WTC11 (cell line): Measurements from ENCODE around the gene FDXR. TPM values are rescaled to one million over a fixed set of nuclear protein-coding genes. Genes with fewer than 3 reads are reported as not detected.

ENCODE experiments used
- ATAC-seq: fragments of 200-7000 bp; cut with Tn5 transposase; 2 replicates; pipeline ENCODE4 v1.10.0; 2021; ENCODE audit warnings: mild to moderate bottlenecking, moderate library complexity
- CTCF ChIA-PET: fragments of 300-600 bp; sonication (Branson Sonifier 250); formaldehyde crosslinking; loops from one replicate; lab custom pipeline; 2021; ENCODE audit warnings: antibody characterized with exemption; lab: Charles Lee
- POLR2A ChIA-PET: fragments of 350-600 bp; sonication (Branson Sonifier 250); formaldehyde crosslinking; loops from one replicate; lab custom pipeline; 2021; ENCODE audit warnings: antibody characterized with exemption; lab: Charles Lee
- DNase-seq: peaks from one replicate; pipeline ENCODE4 v3.0.0; 2021; ENCODE audit warnings: low spot score
- H3K27ac Mint-ChIP-seq: 2 replicates; pipeline ENCODE4 v1.8.0; 2021; ENCODE audit warnings: mixed read lengths
- H3K27me3 Mint-ChIP-seq: 2 replicates; pipeline ENCODE4 v1.8.0; 2021; ENCODE audit warnings: low read depth, mild to moderate bottlenecking, moderate library complexity, mixed read lengths
- H3K36me3 Mint-ChIP-seq: 2 replicates; pipeline ENCODE4 v1.8.0; 2021; ENCODE audit warnings: mixed read lengths
- H3K4me1 Mint-ChIP-seq: 2 replicates; pipeline ENCODE4 v1.8.0; 2022; ENCODE audit warnings: mixed read lengths
- H3K4me3 Mint-ChIP-seq: 2 replicates; pipeline ENCODE4 v1.8.0; 2021; ENCODE audit warnings: mild to moderate bottlenecking, moderate library complexity, mixed read lengths
- H3K9me3 Mint-ChIP-seq: 2 replicates; pipeline ENCODE4 v1.8.0; 2021; ENCODE audit warnings: mixed read lengths
- ATF1 ChIP-seq: sonication (generic); formaldehyde crosslinking; IDR thresholded peaks from 2 replicates; pipeline ENCODE4 v1.8.1; 2023; ENCODE audit warnings: mild to moderate bottlenecking, moderate library complexity, missing genetic modification reagents
- CBFB ChIP-seq: sonication (generic); formaldehyde crosslinking; IDR thresholded peaks from 2 replicates; pipeline ENCODE4 v1.8.1; 2022; ENCODE audit warnings: mild to moderate bottlenecking, low read depth, missing genetic modification reagents
- E2F5 ChIP-seq: sonication (generic); formaldehyde crosslinking; IDR thresholded peaks from 2 replicates; pipeline ENCODE4 v1.8.1; 2022; ENCODE audit warnings: mild to moderate bottlenecking, moderate library complexity, missing genetic modification reagents
- ERG ChIP-seq: fragments of 250-450 bp; sonication (Bioruptor Pico); IDR thresholded peaks from 2 replicates; pipeline ENCODE4 v1.8.0; 2021; ENCODE audit warnings: mild to moderate bottlenecking
- FOXJ3 ChIP-seq: sonication (generic); formaldehyde crosslinking; IDR thresholded peaks from 2 replicates; pipeline ENCODE4 v1.9.0; 2021; ENCODE audit warnings: missing genetic modification reagents, mild to moderate bottlenecking, borderline replicate concordance
- FOXK1 ChIP-seq: sonication (generic); formaldehyde crosslinking; IDR thresholded peaks from 2 replicates; pipeline ENCODE4 v1.8.0; 2022; ENCODE audit warnings: mild to moderate bottlenecking, moderate library complexity, missing genetic modification reagents
- IRF2 ChIP-seq: sonication (generic); formaldehyde crosslinking; IDR thresholded peaks from 2 replicates; pipeline ENCODE4 v1.8.0; 2022; ENCODE audit warnings: low read depth, missing genetic modification reagents, borderline replicate concordance
- JUN ChIP-seq: sonication (generic); formaldehyde crosslinking; IDR thresholded peaks from 2 replicates; pipeline ENCODE4 v1.8.0; 2023; ENCODE audit warnings: mild to moderate bottlenecking, missing genetic modification reagents
- NFATC4 ChIP-seq: fragments of 250-450 bp; sonication (Bioruptor Pico); IDR thresholded peaks from 2 replicates; pipeline ENCODE4 v1.9.0; 2021; ENCODE audit warnings: mild to moderate bottlenecking
- PRRX2 ChIP-seq: fragments of 250-450 bp; sonication (Bioruptor Pico); IDR thresholded peaks from 2 replicates; pipeline ENCODE4 v1.8.0; 2021; ENCODE audit warnings: mild to moderate bottlenecking
- SMAD3 ChIP-seq: sonication (generic); formaldehyde crosslinking; IDR thresholded peaks from 2 replicates; pipeline ENCODE4 v1.8.0; 2022; ENCODE audit warnings: missing genetic modification reagents, mild to moderate bottlenecking, borderline replicate concordance
- TCF7 ChIP-seq: sonication (generic); formaldehyde crosslinking; IDR thresholded peaks from 2 replicates; pipeline ENCODE4 v1.8.0; 2022; ENCODE audit warnings: mild to moderate bottlenecking, low read depth, missing genetic modification reagents, moderate library complexity
- USF2 ChIP-seq: sonication (generic); formaldehyde crosslinking; IDR thresholded peaks from 2 replicates; pipeline ENCODE4 v1.8.1; 2023; ENCODE audit warnings: mild to moderate bottlenecking, missing genetic modification reagents, moderate library complexity
- ZBTB21 ChIP-seq: sonication (generic); formaldehyde crosslinking; IDR thresholded peaks from 2 replicates; pipeline ENCODE4 v1.8.1; 2023; ENCODE audit warnings: mild to moderate bottlenecking, missing genetic modification reagents, borderline replicate concordance
- ZNF281 ChIP-seq: sonication (generic); formaldehyde crosslinking; IDR thresholded peaks from 2 replicates; pipeline ENCODE4 v1.8.0; 2023; ENCODE audit warnings: mild to moderate bottlenecking, missing genetic modification reagents
- ZNF423 ChIP-seq: fragments of 250-450 bp; sonication (Bioruptor Pico); IDR thresholded peaks from 2 replicates; pipeline ENCODE4 v2.1.2; 2022; ENCODE audit warnings: mild to moderate bottlenecking, moderate library complexity
- ZNF425 ChIP-seq: fragments of 250-450 bp; sonication (Bioruptor Pico); conservative IDR thresholded peaks from 2 replicates; pipeline ENCODE4 v1.9.0; 2021; ENCODE audit warnings: mild to moderate bottlenecking
- ZSCAN18 ChIP-seq: fragments of 250-450 bp; sonication (Bioruptor Pico); IDR thresholded peaks from 2 replicates; pipeline ENCODE4 v2.1.2; 2022; ENCODE audit warnings: mild to moderate bottlenecking, moderate library complexity
- total RNA-seq: library from RNA; stranded (reverse); gene quantifications from 3 replicates; pipeline ENCODE4 v1.2.3, GENCODE V29; 2021
- TF ChIP-seq, protein P1 (sequence below): sonication (generic); formaldehyde crosslinking; IDR thresholded peaks from 2 replicates; pipeline ENCODE4 v1.8.1; 2022; ENCODE audit warnings: mild to moderate bottlenecking, missing genetic modification reagents, moderate library complexity, borderline replicate concordance

The FDXR gene
- total RNA-seq, 1 experiment from 2014 or later = 52.8 TPM

DNA sequence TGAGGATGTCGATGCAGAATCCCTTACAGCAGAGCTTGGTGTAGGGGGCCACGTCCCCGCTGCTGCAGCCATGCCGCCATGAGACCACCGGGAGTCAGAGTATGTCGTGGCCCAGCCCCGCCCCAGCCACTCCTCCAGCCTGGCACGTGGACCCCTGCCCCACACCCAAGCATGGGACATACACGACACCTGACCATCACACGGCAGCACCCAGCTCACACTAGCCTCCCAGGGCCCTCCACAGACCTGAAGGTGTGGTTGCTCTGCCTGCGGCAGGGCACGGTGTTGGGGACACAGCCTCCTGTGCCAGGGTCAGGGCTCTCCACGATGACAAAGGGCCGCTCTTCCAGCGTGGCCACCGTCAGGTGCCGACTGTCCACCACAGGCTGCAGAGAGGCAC lies 22.5 kb downstream of the FDXR start (continued):
- TF ChIP-seq ZNF425 (CRISPR knock-in tag) (no peak), FOXJ3 (CRISPR knock-in tag) (no peak), PRRX2 (no peak)
- TF ChIP-seq, protein P1, sequence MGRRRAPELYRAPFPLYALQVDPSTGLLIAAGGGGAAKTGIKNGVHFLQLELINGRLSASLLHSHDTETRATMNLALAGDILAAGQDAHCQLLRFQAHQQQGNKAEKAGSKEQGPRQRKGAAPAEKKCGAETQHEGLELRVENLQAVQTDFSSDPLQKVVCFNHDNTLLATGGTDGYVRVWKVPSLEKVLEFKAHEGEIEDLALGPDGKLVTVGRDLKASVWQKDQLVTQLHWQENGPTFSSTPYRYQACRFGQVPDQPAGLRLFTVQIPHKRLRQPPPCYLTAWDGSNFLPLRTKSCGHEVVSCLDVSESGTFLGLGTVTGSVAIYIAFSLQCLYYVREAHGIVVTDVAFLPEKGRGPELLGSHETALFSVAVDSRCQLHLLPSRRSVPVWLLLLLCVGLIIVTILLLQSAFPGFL = no peak

DNA sequence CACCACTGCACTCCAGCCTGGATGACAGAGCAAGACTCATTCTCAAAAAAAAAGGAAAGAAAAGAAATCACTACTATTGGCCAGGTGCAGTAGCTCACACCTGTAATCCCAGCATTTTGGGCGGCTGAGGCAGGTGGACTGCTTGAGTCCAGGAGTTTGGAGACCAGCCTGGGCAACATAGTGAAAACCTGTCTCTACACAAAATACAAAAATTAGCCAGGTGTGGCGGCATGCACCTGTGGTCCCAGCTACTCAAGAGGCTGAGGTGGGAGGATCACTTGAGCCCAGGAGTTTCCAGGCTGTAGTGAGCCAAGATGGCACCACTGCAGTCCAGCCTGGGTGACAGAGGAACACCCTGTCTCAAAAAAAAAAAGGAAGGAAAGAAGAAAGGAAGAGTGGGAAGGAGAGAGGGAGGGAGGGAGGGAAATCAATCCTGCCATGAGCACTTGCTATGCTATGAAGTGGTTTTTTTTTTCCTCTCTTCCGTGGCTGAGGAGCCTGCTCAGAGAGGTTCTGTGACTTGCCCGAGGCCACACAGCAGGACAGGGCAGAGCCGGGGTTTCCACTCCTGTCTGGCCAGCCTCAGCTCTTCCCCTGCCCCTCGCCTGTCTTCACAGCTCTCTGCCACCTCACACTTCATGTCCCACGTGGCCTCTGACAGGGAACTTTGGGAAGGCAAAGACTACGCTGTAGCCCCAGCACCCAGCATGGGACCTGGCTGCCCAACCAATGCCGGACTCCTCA lies 24.0 kb downstream of the FDXR start:
- POLR2A ChIA-PET = no interaction called here

More for the DNA sequence above, 24.0 kb downstream of the FDXR start:
- no peak for ATAC-seq
- H3K9me3 Mint-ChIP-seq = no peaks in the 10 kb centered on the region
- DNase-seq = no peak
- no peak overlapping the region for H3K4me3 Mint-ChIP-seq
- H3K27me3 Mint-ChIP-seq = peaks cover 85% of the 10 kb centered on the region
- CTCF ChIA-PET = interaction anchor here (0.6 to 12.3 kb wide), 2 partner anchors 13 to 1283 kb away, joined by 4 to 347 read pairs; partner anchors contain the start of gene GRIN2C
- TF ChIP-seq E2F5 (CRISPR knock-in tag) (no peak), ERG (CRISPR knock-in tag) (no peak), NFATC4 (CRISPR knock-in tag) (no peak), ZNF423 (CRISPR knock-in tag) (no peak), ATF1 (CRISPR knock-in tag) (no peak), ZSCAN18 (no peak), SMAD3 (CRISPR knock-in tag) (no peak), JUN (CRISPR knock-in tag) (no peak), USF2 (CRISPR knock-in tag) (no peak), ZNF281 (no peak), ZBTB21 (no peak), FOXK1 (no peak), CBFB (CRISPR knock-in tag) (no peak), TCF7 (no peak), IRF2 (CRISPR knock-in tag) (no peak)
- TF ChIP-seq, all 79 proteins: peak for 0
- no peak overlapping the region for H3K27ac Mint-ChIP-seq
- no peaks in the 10 kb centered on the region for H3K36me3 Mint-ChIP-seq
- H3K4me1 Mint-ChIP-seq = peaks cover 9% of the 10 kb centered on the region
